Measurements from ENCODE around the gene MYO7B.

GRCh38 chr2:127514485-127514884 is 21.0 kb upstream of the MYO7B start:
- TF ChIP-seq CTCF (conservative IDR thresholded peaks at IDR 0.05; ENCODE audit: low read depth, low read length) (no peak), EZH2 (IDR thresholded peaks at IDR 0.05; ENCODE audit: low read length, unreplicated experiment) (no peak)
